GM21786 (cell line): ENCODE data around the gene EPC1.
"Not testable (repeated sequence)": the region's sequence is repeated elsewhere in the genome, so short reads cannot be mapped to it uniquely, and the experiment has no call there.

Experiments used
- ATAC-seq: cut with Tn5 transposase; IDR thresholded peaks from one replicate; pipeline ENCODE4 v1.9.1; 2021; ENCODE audit not compliant: unreplicated experiment

EPC1 gene

GRCh38 chr10:32241946-32242345 lies 105.0 kb downstream of the EPC1 start:
- ATAC-seq = no peak

GRCh38 chr10:32240471-32240870 lies 106.5 kb downstream of the EPC1 start:
- ATAC-seq = no peak

- no peak for ATAC-seq
Measured at GRCh38 chr10:32239769-32240168, 107.2 kb downstream of the EPC1 start.

- no peak for ATAC-seq
Measured at GRCh38 chr10:32237644-32238345, 109.2 kb downstream of the EPC1 start.

GRCh38 chr10:32234471-32234870 lies 112.5 kb downstream of the EPC1 start:
- no peak for ATAC-seq

- not testable (repeated sequence) for ATAC-seq
Measured at GRCh38 chr10:32233375-32233774, 113.6 kb downstream of the EPC1 start.

GRCh38 chr10:32232378-32232777 lies 114.6 kb downstream of the EPC1 start:
- ATAC-seq = no peak

GRCh38 chr10:32229788-32230187 lies 117.2 kb downstream of the EPC1 start:
- ATAC-seq = not testable (repeated sequence)

GRCh38 chr10:32229170-32229569 lies 117.8 kb downstream of the EPC1 start:
- no peak for ATAC-seq

- no peak for ATAC-seq
Measured at GRCh38 chr10:32227802-32228201, 119.2 kb downstream of the EPC1 start.

GRCh38 chr10:32226624-32227023 lies 120.3 kb downstream of the EPC1 start:
- ATAC-seq = no peak

- no peak for ATAC-seq
Measured at GRCh38 chr10:32225976-32226375, 121.0 kb downstream of the EPC1 start.

- ATAC-seq = not testable (repeated sequence)
Measured at GRCh38 chr10:32222376-32222775, 124.6 kb downstream of the EPC1 start.

GRCh38 chr10:32219156-32219555 lies 127.8 kb downstream of the EPC1 start:
- ATAC-seq = not testable (repeated sequence)

- not testable (repeated sequence) for ATAC-seq
Measured at GRCh38 chr10:32218206-32219044, 128.5 kb downstream of the EPC1 start.
